Measurements from ENCODE around the gene ANKRD11.
"Not testable (repeated sequence)": the region's sequence is repeated elsewhere in the genome, so short reads cannot be mapped to it uniquely, and the experiment has no call there.

Gene ANKRD11

GRCh38 chr16:89384282-89384681 lies 106.1 kb downstream of the ANKRD11 start:
- no peak for DNase-seq (ENCODE audit: low read depth in 2 of 2)

- no peak for DNase-seq (ENCODE audit: low read depth in 2 of 2)
These were observed 107.0 kb downstream of the ANKRD11 start for GRCh38 chr16:89383095-89384003.

GRCh38 chr16:89382555-89382954 lies 107.8 kb downstream of the ANKRD11 start:
- DNase-seq (ENCODE audit: low read depth in 2 of 2) = not testable (repeated sequence)

GRCh38 chr16:89381788-89382187 lies 108.6 kb downstream of the ANKRD11 start:
- no peak for DNase-seq (ENCODE audit: low read depth in 2 of 2)

- DNase-seq (ENCODE audit: low read depth in 2 of 2) = no peak
These were observed 109.7 kb downstream of the ANKRD11 start for GRCh38 chr16:89380681-89381080.

- DNase-seq (ENCODE audit: low read depth in 2 of 2) = no peak
These were observed 111.2 kb downstream of the ANKRD11 start for GRCh38 chr16:89378947-89379771.

- no peak for DNase-seq (ENCODE audit: low read depth in 2 of 2)
These were observed 112.9 kb downstream of the ANKRD11 start for GRCh38 chr16:89377453-89377848.

GRCh38 chr16:89376812-89377452 lies 113.4 kb downstream of the ANKRD11 start:
- DNase-seq (ENCODE audit: low read depth in 2 of 2) = no peak

GRCh38 chr16:89375686-89376085 lies 114.7 kb downstream of the ANKRD11 start:
- no peak for DNase-seq (ENCODE audit: low read depth in 2 of 2)

- no peak for DNase-seq (ENCODE audit: low read depth in 2 of 2)
These were observed 115.3 kb downstream of the ANKRD11 start for GRCh38 chr16:89375021-89375420.

- no peak for DNase-seq (ENCODE audit: low read depth in 2 of 2)
These were observed 115.9 kb downstream of the ANKRD11 start for GRCh38 chr16:89374393-89374960.

- no peak for DNase-seq (ENCODE audit: low read depth in 2 of 2)
These were observed 116.8 kb downstream of the ANKRD11 start for GRCh38 chr16:89373355-89374110.

GRCh38 chr16:89371968-89372634 lies 118.3 kb downstream of the ANKRD11 start:
- no peak for DNase-seq (ENCODE audit: low read depth in 2 of 2)

GRCh38 chr16:89371386-89371785 lies 119.0 kb downstream of the ANKRD11 start:
- DNase-seq (ENCODE audit: low read depth in 2 of 2) = no peak

GRCh38 chr16:89370601-89371000 lies 119.8 kb downstream of the ANKRD11 start:
- no peak for DNase-seq (ENCODE audit: low read depth in 2 of 2)

- no peak for DNase-seq (ENCODE audit: low read depth in 2 of 2)
These were observed 120.3 kb downstream of the ANKRD11 start for GRCh38 chr16:89370081-89370511.

- no peak for DNase-seq (ENCODE audit: low read depth in 2 of 2)
These were observed 121.0 kb downstream of the ANKRD11 start for GRCh38 chr16:89369266-89369895.

GRCh38 chr16:89368604-89369249 lies 121.6 kb downstream of the ANKRD11 start:
- no peak for DNase-seq (ENCODE audit: low read depth in 2 of 2)

GRCh38 chr16:89367538-89367915 lies 122.8 kb downstream of the ANKRD11 start:
- DNase-seq (ENCODE audit: low read depth in 2 of 2) = no peak
